Vagina (tissue), 2 donors: ENCODE data around the gene SCAF8.

ENCODE experiments used
- POLR2A ChIP-seq, 2 donors: fragments of 450-650 bp; IDR thresholded peaks; one replicate each; pipeline ENCODE4 v1.6.1; 2017; ENCODE audit warnings: antibody characterized with exemption in 2 of 2, mild to moderate bottlenecking in 2 of 2, moderate library complexity in 2 of 2
- TF ChIP-seq, protein P1 (sequence below), 3 experiments: fragments of 450-650 bp in 2 of 3; fragments of 200-600 bp in 1 of 3; sonication (generic) in 1 of 3; IDR thresholded peaks; one replicate each; pipeline ENCODE4 v1.5.1; 2017 to 2019; ENCODE audit warnings: antibody characterized with exemption in 3 of 3, mild to moderate bottlenecking in 2 of 3, moderate library complexity in 2 of 3

DNA sequence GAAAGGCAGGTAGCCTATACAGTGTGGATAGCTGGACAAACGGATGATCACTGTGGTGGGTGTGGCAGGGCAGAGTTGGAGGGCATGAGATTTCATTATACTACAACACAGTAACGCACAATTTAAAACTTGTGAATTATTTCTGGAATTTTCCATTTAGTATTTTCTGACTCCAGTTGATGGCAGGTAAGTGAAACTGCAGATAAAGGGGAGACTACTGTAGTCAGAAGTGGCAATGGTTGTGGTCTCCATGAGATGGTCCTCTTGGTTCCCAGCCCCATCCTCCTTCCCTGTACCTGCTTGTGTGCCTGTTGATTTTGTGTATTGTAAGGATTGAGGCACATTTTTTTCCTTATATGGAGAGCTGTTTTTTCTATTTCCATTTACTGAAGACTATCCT lies 22.5 kb upstream of the SCAF8 start:
- TF ChIP-seq, protein P1, sequence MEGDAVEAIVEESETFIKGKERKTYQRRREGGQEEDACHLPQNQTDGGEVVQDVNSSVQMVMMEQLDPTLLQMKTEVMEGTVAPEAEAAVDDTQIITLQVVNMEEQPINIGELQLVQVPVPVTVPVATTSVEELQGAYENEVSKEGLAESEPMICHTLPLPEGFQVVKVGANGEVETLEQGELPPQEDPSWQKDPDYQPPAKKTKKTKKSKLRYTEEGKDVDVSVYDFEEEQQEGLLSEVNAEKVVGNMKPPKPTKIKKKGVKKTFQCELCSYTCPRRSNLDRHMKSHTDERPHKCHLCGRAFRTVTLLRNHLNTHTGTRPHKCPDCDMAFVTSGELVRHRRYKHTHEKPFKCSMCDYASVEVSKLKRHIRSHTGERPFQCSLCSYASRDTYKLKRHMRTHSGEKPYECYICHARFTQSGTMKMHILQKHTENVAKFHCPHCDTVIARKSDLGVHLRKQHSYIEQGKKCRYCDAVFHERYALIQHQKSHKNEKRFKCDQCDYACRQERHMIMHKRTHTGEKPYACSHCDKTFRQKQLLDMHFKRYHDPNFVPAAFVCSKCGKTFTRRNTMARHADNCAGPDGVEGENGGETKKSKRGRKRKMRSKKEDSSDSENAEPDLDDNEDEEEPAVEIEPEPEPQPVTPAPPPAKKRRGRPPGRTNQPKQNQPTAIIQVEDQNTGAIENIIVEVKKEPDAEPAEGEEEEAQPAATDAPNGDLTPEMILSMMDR (IDR thresholded peaks at IDR 0.05): no peak
- TF ChIP-seq POLR2A (IDR thresholded peaks at IDR 0.05): no peak
